ENCODE results near the gene ABL2.

Gene ABL2

GRCh38 chr1:179128520-179128919 lies 101.0 kb downstream of the ABL2 start:
- no peak for DNase-seq

- no peak for DNase-seq
Measured at GRCh38 chr1:179127163-179127895, 102.1 kb downstream of the ABL2 start.

DNA sequence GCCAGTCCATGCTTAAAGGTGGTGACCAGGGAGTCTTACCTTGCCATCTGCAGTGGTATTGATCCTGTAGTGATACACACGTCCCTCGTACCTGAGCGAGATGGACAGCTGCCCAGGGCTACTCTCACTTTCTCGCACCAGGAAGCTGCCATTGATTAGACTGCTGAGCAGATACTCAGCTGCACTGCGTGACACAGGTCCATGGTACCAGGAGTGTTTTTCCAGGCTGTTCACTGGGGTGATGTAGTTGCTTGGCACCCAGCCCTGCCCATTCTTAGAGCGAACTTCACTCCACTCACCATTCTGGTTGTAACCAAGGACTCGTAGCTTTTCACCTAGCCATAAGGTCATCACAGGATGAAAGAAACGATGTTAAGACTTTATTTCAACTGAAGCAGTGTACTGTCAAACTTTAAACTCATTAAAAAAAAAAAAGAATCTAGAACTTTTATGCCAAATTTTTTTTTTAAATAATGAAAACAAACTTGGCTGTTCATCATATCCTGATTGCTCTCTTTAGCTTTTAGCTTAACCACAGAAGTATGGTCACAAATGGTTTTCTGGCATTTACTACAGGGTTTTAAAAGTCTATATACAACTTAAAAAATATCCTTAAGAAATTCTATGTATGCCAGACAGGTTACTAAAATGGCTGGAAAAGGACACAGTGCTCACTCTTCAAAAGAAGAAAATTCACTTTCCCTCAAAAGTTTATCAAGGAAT lies 103.0 kb downstream of the ABL2 start:
- DNase-seq: no peak

DNA sequence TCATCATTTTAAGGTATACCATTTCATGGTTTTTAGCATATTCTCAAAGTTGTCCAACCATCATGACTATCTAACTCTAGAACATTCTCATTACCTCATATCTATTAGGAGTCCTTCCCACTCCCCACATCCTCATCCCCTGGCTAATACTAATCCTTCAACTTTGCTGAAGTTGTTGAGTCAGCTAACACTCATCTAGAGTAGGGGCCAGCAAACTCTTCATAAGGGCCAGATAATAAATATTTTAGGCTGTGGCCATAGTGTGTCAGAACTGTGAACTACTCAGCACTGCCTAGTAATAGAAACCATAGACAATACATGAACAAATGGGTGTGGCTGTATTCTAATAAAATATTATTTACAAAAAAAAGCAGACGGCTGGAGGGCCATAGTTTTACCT lies 104.6 kb downstream of the ABL2 start:
- no peak for DNase-seq

- DNase-seq: no peak
Measured at GRCh38 chr1:179121159-179121938, 108.1 kb downstream of the ABL2 start.

DNA sequence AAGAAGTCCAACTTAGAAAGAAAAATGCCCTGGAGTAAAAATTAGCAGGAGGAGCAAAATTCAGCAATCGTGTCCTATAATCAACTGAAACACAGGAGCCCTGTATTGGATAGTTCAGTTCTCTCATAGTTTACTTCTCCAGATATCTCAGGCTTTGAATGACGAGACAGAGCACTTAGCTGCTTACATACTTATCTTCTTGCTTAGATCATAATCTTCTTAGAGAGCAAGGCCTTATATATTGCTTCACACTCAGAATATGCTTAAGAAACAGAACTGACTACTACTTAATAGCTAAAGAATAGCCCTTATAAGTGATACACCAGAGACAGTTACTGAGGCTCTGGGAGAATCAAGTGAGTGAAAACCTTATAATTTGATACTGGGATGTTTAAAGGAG lies 108.7 kb downstream of the ABL2 start:
- no peak for DNase-seq

DNA sequence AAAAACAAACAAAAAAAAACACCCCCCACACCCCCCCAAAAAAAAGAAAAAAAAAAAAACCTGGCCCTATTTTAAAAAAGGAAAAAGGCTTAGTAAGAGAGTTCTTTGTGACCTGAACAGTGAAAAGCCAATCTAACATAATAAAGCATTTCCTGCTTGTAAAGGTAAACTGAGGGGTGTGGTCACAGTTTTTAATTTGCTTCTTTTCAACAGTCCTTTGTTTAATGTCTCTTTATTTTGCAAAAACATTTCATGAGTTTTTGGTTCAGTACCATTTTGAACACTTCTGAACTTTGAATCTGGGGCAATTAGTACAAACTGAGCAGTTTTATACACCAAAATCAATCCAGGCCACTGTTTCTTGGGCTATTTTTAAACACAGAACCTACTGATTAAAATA lies 110.0 kb downstream of the ABL2 start:
- no peak for DNase-seq

DNA sequence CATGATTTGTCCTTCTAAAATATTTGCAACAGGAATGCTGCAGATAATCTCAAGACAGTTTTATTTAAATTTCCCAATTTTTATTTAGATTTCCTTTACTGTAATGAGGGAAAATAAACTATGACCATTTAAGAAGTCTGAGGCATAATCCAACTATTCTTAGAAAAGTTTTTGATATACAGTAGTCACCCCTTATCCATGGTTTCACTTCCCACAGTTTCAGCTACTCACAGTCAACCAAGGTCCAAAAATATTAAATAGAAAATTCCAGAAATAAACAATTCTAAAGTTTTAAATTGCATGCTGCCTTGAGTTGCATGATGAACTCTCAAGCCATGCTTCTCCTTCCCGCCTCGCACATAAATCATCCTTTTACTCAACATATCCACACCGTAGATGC lies 114.3 kb downstream of the ABL2 start:
- DNase-seq: no peak

DNA sequence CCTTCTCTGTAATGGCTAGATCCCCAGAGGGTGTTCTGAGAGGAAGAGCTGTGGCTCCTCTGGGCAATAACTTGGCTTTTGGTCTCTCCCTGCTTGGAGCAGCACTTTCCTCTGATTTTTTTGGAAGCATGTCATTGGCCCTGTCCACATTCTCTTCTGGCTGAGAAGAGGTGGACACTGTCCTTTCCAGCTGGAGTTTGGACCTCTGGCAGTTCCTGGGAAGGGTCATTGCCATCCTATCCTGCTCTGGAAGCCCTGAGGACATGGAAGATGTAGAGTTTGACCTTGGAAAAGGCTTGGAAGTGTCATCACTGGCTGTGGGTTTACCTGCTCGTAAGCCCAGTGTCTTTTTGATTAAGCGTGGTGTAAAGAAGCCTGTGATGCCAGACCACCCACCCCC lies 120.8 kb downstream of the ABL2 start:
- no peak for DNase-seq

- DNase-seq: no peak
Measured at GRCh38 chr1:179107706-179108629, 121.5 kb downstream of the ABL2 start.

- no peak for DNase-seq
Measured at GRCh38 chr1:179105393-179105792, 124.1 kb downstream of the ABL2 start.

DNA sequence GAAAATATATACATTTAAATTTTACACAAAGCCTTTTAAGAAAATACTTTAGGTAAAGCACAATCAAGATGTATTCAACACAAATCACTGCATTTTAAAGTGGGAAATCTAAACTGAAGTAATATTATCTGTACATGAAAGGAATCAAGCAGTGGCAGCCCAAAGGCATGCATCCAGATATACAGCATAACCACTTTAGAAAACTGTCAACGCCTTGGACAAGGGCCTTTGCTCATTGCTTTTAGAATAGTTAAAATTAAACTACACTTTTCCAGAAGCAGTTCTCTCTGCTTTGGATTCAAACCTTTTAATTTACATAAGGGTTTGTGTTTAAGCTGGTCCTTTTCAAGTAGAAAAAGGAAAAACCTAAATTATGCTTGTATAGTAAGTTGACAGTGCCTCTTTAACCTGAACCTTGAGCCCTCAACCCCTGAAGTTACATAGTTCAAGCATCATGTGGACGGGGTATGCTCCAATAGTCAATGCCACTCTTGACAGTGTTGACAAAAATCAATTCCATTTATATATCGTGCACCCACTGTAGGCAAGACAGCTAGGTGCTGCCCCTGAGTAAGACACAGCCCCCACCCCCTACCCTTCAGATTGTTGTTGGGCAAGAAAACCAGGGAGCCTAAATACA lies 124.7 kb downstream of the ABL2 start:
- no peak for DNase-seq

- DNase-seq: no peak
Measured at GRCh38 chr1:179103999-179104398, 125.5 kb downstream of the ABL2 start.

GRCh38 chr1:179101566-179101965 lies 127.9 kb downstream of the ABL2 start:
- no peak for DNase-seq

DNA sequence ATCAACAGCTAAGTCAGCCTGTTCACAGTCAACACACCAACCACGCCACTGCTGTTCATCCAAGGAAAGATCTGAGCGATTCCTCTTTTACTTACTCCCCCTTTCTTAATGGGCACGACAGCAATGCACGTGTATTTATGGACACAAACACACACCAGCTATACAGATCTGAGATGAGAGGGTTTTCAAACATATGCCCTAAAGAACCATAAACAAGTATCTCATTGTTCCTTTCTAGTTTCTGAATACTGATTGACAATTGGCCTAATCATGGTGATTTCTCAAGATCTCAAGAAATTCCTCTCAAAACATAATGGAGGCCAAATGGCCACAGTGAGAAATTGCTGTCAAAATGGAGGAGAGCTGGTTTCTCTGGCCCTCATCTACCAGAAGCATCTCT lies 129.6 kb downstream of the ABL2 start:
- DNase-seq: no peak

GRCh38 chr1:179095924-179096323 lies 133.6 kb downstream of the ABL2 start:
- no peak for DNase-seq

- no peak for DNase-seq
Measured at GRCh38 chr1:179095377-179095776, 134.1 kb downstream of the ABL2 start.

GRCh38 chr1:179094818-179095217 lies 134.7 kb downstream of the ABL2 start:
- no peak for DNase-seq

- no peak for DNase-seq
Measured at GRCh38 chr1:179092896-179093461, 136.5 kb downstream of the ABL2 start.

DNA sequence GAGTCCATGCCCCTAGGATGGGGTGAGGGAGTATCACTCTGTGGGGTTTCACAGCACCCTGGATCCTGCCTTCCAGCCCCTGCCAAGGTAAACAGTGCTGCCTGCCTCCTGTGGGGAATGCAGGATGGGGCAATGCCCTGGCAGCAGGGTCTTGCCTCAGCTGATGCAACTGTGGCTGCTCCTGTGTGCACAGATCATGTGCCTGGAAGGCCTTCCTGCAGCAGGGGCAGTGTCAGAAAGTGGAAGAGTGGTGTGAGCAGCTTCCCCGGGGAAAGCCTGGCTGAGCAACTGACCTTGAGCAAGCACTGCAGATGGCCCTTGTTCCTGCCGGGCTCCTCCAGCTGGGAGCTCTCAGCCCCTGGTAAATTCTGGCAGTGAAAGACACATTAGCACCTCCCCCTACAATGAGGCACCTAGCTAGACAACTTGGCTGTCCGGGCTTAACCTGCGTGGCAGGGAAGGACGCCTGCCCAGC lies 137.7 kb downstream of the ABL2 start:
- no peak for DNase-seq

DNA sequence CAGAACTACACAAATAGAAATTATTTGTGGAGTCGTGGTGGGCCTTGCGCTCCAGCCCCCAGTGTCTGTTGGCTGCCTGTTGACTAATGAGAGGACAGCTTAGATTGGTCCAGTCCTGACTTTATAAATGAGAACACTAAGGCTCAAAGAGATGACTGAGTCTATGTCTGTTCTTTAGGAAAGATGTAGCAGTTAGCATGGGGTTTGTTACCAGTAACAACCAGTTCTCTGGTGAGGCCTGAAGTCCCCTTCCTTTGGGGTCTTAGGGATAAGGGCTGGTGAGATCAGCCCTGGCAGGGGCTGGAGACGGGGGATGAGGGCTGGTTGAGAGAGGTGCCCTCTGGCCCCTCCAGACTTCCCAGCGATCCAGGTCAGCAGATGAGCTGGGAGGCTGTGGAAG lies 138.6 kb downstream of the ABL2 start:
- DNase-seq: no peak

DNA sequence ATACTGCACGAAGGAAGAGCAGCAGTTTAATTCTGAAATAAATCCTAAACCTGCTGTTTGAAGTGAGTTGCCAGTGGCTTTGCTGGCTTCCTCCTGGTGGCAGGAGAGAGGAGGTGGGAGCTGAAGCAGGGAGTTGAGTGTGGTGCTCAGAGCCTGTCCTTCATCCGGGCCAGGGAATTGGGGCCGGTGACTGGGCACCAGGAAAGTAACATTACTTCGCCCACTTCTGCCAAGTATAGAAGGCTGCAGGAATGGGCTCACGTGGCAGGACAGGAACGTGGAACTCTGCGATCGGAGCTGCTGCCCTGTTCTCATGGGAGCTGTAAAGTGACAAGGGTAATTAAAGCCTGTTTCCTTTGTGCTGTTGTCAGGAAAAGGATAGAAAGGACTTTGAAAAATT lies 139.0 kb downstream of the ABL2 start:
- DNase-seq: no peak

Measured in right forelimb (tissue), 1 donor.